ENCODE measurements around the gene OR10V1.

DNA sequence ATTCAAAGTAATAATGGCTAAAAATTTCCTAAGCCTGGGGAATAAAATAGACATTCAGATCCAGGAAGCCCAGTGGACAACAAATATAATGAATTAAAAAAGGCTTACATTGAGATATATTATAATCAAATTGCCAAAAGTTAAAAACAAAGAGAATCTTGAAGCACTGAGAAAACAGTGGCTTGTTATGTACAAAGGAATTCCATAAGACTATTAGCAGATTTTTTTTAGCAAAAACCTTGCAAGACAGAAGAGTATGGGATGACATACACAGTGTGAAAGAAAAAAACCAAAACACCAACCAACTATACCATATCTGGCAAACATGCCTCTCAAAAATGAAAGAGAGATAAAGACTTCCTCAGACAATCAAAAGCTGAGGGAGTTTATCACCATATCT, 20.7 kb downstream of the OR10V1 start:
- no peak for TF ChIP-seq RCOR1 (IDR thresholded peaks at IDR 0.05; ENCODE audit: low read depth, low read length)
- TF ChIP-seq CTCF (IDR thresholded peaks at IDR 0.05), result no peak
- TF ChIP-seq POLR2A (IDR thresholded peaks at IDR 0.05; ENCODE audit: low read length), result no peak
- no peak for TF ChIP-seq E2F6 (IDR thresholded peaks at IDR 0.05; ENCODE audit: borderline replicate concordance, low read depth)
- no peak for TF ChIP-seq RFX5 (IDR thresholded peaks at IDR 0.05)
- no peak for TF ChIP-seq JUNB (IDR thresholded peaks at IDR 0.05)
- no peak for TF ChIP-seq CBX2 (IDR thresholded peaks at IDR 0.05; ENCODE audit: borderline replicate concordance, low read depth)
- no peak for TF ChIP-seq JUN (IDR thresholded peaks at IDR 0.05)
- TF ChIP-seq CEBPB (IDR thresholded peaks at IDR 0.05), result no peak
- TF ChIP-seq FOSL2 (IDR thresholded peaks at IDR 0.05), result no peak
- no peak for TF ChIP-seq FOSL2 (CRISPR knock-in tag; IDR thresholded peaks at IDR 0.05)
- TF ChIP-seq EP300 (IDR thresholded peaks at IDR 0.05), result no peak
- TF ChIP-seq MYC (IDR thresholded peaks at IDR 0.05; ENCODE audit: borderline replicate concordance, low read length), result no peak
- no peak for TF ChIP-seq EHMT2 (IDR thresholded peaks at IDR 0.05; ENCODE audit: low read depth)
- TF ChIP-seq, protein P1, sequence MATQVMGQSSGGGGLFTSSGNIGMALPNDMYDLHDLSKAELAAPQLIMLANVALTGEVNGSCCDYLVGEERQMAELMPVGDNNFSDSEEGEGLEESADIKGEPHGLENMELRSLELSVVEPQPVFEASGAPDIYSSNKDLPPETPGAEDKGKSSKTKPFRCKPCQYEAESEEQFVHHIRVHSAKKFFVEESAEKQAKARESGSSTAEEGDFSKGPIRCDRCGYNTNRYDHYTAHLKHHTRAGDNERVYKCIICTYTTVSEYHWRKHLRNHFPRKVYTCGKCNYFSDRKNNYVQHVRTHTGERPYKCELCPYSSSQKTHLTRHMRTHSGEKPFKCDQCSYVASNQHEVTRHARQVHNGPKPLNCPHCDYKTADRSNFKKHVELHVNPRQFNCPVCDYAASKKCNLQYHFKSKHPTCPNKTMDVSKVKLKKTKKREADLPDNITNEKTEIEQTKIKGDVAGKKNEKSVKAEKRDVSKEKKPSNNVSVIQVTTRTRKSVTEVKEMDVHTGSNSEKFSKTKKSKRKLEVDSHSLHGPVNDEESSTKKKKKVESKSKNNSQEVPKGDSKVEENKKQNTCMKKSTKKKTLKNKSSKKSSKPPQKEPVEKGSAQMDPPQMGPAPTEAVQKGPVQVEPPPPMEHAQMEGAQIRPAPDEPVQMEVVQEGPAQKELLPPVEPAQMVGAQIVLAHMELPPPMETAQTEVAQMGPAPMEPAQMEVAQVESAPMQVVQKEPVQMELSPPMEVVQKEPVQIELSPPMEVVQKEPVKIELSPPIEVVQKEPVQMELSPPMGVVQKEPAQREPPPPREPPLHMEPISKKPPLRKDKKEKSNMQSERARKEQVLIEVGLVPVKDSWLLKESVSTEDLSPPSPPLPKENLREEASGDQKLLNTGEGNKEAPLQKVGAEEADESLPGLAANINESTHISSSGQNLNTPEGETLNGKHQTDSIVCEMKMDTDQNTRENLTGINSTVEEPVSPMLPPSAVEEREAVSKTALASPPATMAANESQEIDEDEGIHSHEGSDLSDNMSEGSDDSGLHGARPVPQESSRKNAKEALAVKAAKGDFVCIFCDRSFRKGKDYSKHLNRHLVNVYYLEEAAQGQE (IDR thresholded peaks at IDR 0.05), result no peak
